Measurements from ENCODE around the gene HYI. TPM values are rescaled to one million over a fixed set of nuclear protein-coding genes. Genes with fewer than 3 reads are reported as not detected.

The HYI gene, protein sequence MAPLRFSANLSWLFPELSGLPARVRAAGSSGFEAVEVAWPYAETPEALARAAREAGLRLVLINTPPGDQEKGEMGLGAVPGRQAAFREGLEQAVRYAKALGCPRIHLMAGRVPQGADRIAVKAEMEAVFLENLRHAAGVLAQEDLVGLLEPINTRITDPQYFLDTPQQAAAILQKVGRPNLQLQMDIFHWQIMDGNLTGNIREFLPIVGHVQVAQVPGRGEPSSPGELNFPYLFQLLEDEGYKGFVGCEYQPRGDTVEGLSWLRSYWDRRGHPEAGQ
- total RNA-seq, result 16.2 and 65.8 TPM in 2 replicates

GRCh38 chr1:43453442-43454269 is at the start of gene HYI:
HYI (minus strand) TSS chr1:43453931; CDS start chr1:43453793, 138 bp downstream.

Other genes starting within 250 kb of the HYI start
- gene TMEM125, start 183.9 kb downstream of the HYI start, total RNA-seq, result 6.3 and 9.0 TPM in 2 replicates
- gene C1orf210, start 168.3 kb downstream of the HYI start, total RNA-seq, result 3.1 and 4.5 TPM in 2 replicates
- gene TIE1, start 152.9 kb downstream of the HYI start, total RNA-seq, result 0.85 and 3.6 TPM in 2 replicates
- not detected in 2 replicates for gene MPL, start 116.1 kb downstream of the HYI start, total RNA-seq
- gene CDC20, start 95.0 kb downstream of the HYI start, total RNA-seq, result 2.3 and 12.0 TPM in 2 replicates
- gene ELOVL1, start 85.9 kb downstream of the HYI start, total RNA-seq, result 60.1 and 90.6 TPM in 2 replicates
- 40.3 and 56.9 TPM in 2 replicates for gene MED8, start 64.1 kb downstream of the HYI start, total RNA-seq
- gene SZT2, start 64.0 kb downstream of the HYI start, total RNA-seq, result 8.9 and 11.7 TPM in 2 replicates
- 193 and 245 TPM in 2 replicates for gene PTPRF, start 77.0 kb upstream of the HYI start, total RNA-seq
- 25.8 and 36.6 TPM in 2 replicates for gene KDM4A, start 196.2 kb upstream of the HYI start, total RNA-seq

All from tracheal epithelial cell (primary cell).